Measurements from ENCODE around the gene CNN2.

GRCh38 chr19:1010586-1011510 lies 15.6 kb upstream of the CNN2 start:
- no peak for TF ChIP-seq CTCF (IDR thresholded peaks at IDR 0.05)
- no peak for TF ChIP-seq POLR2A (IDR thresholded peaks at IDR 0.05)
